HL-60 (cell line): ENCODE results near the gene LRRC55.

ENCODE experiments used
- CTCF ChIP-seq: IDR thresholded peaks from one replicate; pipeline ENCODE4 v1.5.1; 2011; ENCODE audit warnings: low read length, control low read depth, inconsistent platforms; ENCODE audit not compliant: insufficient read depth
- REST ChIP-seq: IDR thresholded peaks from 2 replicates; pipeline ENCODE4 v1.6.1; 2012; ENCODE audit warnings: low read depth; ENCODE audit not compliant: insufficient replicate concordance

- TF ChIP-seq CTCF, result no peak
- TF ChIP-seq REST, result no peak
These were observed 20.4 kb upstream of the LRRC55 start for GRCh38 chr11:57161351-57161750.
